Measurements from ENCODE around the gene PGLYRP3. TPM values are rescaled to one million over a fixed set of nuclear protein-coding genes. Genes with fewer than 3 reads are reported as not detected.

PGLYRP3 gene
- total and polyA plus RNA-seq, 9 of the 15 experiments (the other 6 are each of a cell fraction or from before 2014, with no cell fraction given), result not detected

GRCh38 chr1:153265457-153265856 lies 47.3 kb downstream of the PGLYRP3 start:
- in situ Hi-C loops (cut with MboI) (no loop called here), intact Hi-C loops (cut with micrococcal nuclease) (no loop called here)
- Histone ChIP-seq H3K4me3 (no peak overlapping the region), H3K36me3 (ENCODE audit: control insufficient read depth, insufficient read depth, low read length) (no peaks in the 10 kb centered on the region), H2AFZ (ENCODE audit: low read depth, low read length) (no peak overlapping the region), H3K79me2 (ENCODE audit: control insufficient read depth, insufficient read depth, low read length) (no peaks in the 10 kb centered on the region), H3K27me3 (ENCODE audit: control insufficient read depth in 2 of 2, insufficient read depth in 2 of 2, low read length in 2 of 2) (peaks cover 28 to 31% of the 10 kb centered on the region in 2 experiments), H3K9ac (ENCODE audit: insufficient read depth in 1 of 2, low read depth in 2 of 2, low read length in 2 of 2) (no peak overlapping the region), H3K9me3 (replicated peaks; ENCODE audit: control insufficient read depth, insufficient read depth, low read depth, low read length) (no peaks in the 10 kb centered on the region), H3K9me1 (ENCODE audit: control insufficient read depth, insufficient read depth, low read length) (no peaks in the 10 kb centered on the region), H4K20me1 (replicated peaks; ENCODE audit: control insufficient read depth, insufficient read depth, low read length) (no peaks in the 10 kb centered on the region; the same call in 1 of the 2 replicates), H3K4me1 (replicated peaks in 1 of 2; ENCODE audit: control insufficient read depth in 2 of 2, insufficient read depth in 2 of 2, low read length in 2 of 2) (peaks cover 0 to 8% of the 10 kb centered on the region in 2 experiments; a peak in 2 of 5 replicates), H3K4me2 (ENCODE audit: insufficient read depth, low read length) (no peak overlapping the region), H3K27ac (ENCODE audit: extremely low read depth, low read depth, low read length) (no peak overlapping the region)
- no TSS peak for BruUV-seq (replicated peaks)
- TF ChIP-seq STAT5A (IDR thresholded peaks at IDR 0.05; ENCODE audit: borderline replicate concordance, low read length) (no peak), TAL1 (IDR thresholded peaks at IDR 0.05) (no peak), PRMT5 (CRISPR knock-in tag; IDR thresholded peaks at IDR 0.05) (no peak), ZNF431 (CRISPR knock-in tag; IDR thresholded peaks at IDR 0.05) (no peak), NCOA2 (IDR thresholded peaks at IDR 0.05; ENCODE audit: partially characterized antibody in 2 of 2) (no peak), MCM2 (IDR thresholded peaks at IDR 0.05; ENCODE audit: low read depth) (no peak), E2F1 (CRISPR knock-in tag; IDR thresholded peaks at IDR 0.05) (no peak), SREBF2 (CRISPR knock-in tag; IDR thresholded peaks at IDR 0.05) (no peak), ZBTB1 (CRISPR knock-in tag; IDR thresholded peaks at IDR 0.05; ENCODE audit: borderline replicate concordance, low read depth) (no peak), MYBL2 (IDR thresholded peaks at IDR 0.05; ENCODE audit: low read depth) (no peak), MYBL2 (CRISPR knock-in tag; IDR thresholded peaks at IDR 0.05; ENCODE audit: borderline replicate concordance) (no peak), WHSC1 (IDR thresholded peaks at IDR 0.05; ENCODE audit: low read length) (no peak), ZNF644 (tag; IDR thresholded peaks at IDR 0.05; ENCODE audit: low read depth) (no peak), STAT5B (CRISPR knock-in tag; IDR thresholded peaks at IDR 0.05) (no peak), NFIC (IDR thresholded peaks at IDR 0.05) (no peak), DNMT1 (IDR thresholded peaks at IDR 0.05) (no peak)
- TF ChIP-seq, protein P1, sequence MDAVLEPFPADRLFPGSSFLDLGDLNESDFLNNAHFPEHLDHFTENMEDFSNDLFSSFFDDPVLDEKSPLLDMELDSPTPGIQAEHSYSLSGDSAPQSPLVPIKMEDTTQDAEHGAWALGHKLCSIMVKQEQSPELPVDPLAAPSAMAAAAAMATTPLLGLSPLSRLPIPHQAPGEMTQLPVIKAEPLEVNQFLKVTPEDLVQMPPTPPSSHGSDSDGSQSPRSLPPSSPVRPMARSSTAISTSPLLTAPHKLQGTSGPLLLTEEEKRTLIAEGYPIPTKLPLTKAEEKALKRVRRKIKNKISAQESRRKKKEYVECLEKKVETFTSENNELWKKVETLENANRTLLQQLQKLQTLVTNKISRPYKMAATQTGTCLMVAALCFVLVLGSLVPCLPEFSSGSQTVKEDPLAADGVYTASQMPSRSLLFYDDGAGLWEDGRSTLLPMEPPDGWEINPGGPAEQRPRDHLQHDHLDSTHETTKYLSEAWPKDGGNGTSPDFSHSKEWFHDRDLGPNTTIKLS (IDR thresholded peaks at IDR 0.05; ENCODE audit: borderline replicate concordance, low read depth), result no peak
- TF ChIP-seq, protein P2, sequence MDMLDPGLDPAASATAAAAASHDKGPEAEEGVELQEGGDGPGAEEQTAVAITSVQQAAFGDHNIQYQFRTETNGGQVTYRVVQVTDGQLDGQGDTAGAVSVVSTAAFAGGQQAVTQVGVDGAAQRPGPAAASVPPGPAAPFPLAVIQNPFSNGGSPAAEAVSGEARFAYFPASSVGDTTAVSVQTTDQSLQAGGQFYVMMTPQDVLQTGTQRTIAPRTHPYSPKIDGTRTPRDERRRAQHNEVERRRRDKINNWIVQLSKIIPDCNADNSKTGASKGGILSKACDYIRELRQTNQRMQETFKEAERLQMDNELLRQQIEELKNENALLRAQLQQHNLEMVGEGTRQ (CRISPR knock-in tag; IDR thresholded peaks at IDR 0.05), result no peak
- ChIA-PET POLR2A (no interaction called here), CTCF (ENCODE audit: low intra/inter-chr PET ratio) (no interaction called here)
- no peak for ATAC-seq
- no peak for DNase-seq (ENCODE audit: extremely low read depth in 1 of 4, low spot score in 3 of 4)
- FAIRE-seq, result no peak
- 5% methylated on average over 1 of the region's 1 CpG for WGBS (ENCODE audit: insufficient coverage, low coverage, missing lambda C conversion rate)

Data from K562 (cell line).